SJSA1 (cell line): ENCODE results near the gene CHRD. TPM values are rescaled to one million over a fixed set of nuclear protein-coding genes. Genes with fewer than 3 reads are reported as not detected.

Experiments used
- DNase-seq, 2 experiments: peaks; one replicate each; pipeline ENCODE4 v3.0.0-alpha.2; 2015 to 2020; ENCODE audit warnings: low spot score in 2 of 2, low read depth in 1 of 2
- H3K27ac ChIP-seq: fragments of 250-450 bp; sonication (Bioruptor Pico); 2 replicates; pipeline ENCODE4 v1.5.1; 2020; ENCODE audit warnings: mild to moderate bottlenecking, moderate library complexity
- H3K27me3 ChIP-seq: fragments of 250-450 bp; sonication (Bioruptor Pico); replicated peaks from 2 replicates; pipeline ENCODE4 v1.5.1; 2020; ENCODE audit warnings: mild to moderate bottlenecking, moderate library complexity
- H3K36me3 ChIP-seq: fragments of 250-450 bp; sonication (Bioruptor Pico); 2 replicates; pipeline ENCODE4 v1.5.1; 2020; ENCODE audit warnings: mild to moderate bottlenecking
- H3K4me1 ChIP-seq: fragments of 250-450 bp; sonication (Bioruptor Pico); replicated peaks from 2 replicates; pipeline ENCODE4 v1.6.1; 2021; ENCODE audit warnings: mild to moderate bottlenecking
- H3K4me3 ChIP-seq: fragments of 250-450 bp; sonication (Bioruptor Pico); 2 replicates; pipeline ENCODE4 v1.5.1; 2020; ENCODE audit warnings: mild to moderate bottlenecking
- H3K9me3 ChIP-seq: fragments of 250-450 bp; sonication (Bioruptor Pico); replicated peaks from 2 replicates; pipeline ENCODE4 v1.5.1; 2020; ENCODE audit warnings: mild to moderate bottlenecking
- total RNA-seq: library from RNA; depleted of rRNA; stranded (reverse); fragments of >200 nt; shearing (Covaris generic); gene quantifications from 2 replicates; pipeline ENCODE4 v1.2.3, GENCODE V29; 2014; rRNA removed

The CHRD gene
- total RNA-seq = 0.26 TPM in 1 of 2 replicates, not detected in the other

- Histone ChIP-seq H3K4me1 (peaks cover 6% of the 10 kb centered on the region), H3K4me3 (peak within 1 kb of the TSS; percentile 33), H3K27me3 (peaks cover 6% of the 10 kb centered on the region), H3K27ac (no peak within 1 kb of the TSS), H3K36me3 (no peaks in the 10 kb centered on the region), H3K9me3 (no peaks in the 10 kb centered on the region)
- no peak for DNase-seq
Measured at GRCh38 chr3:184379358-184380184, at the start of gene CHRD. TSS of gene CHRD (plus strand) at chr3:184380054. CDS start at chr3:184380319, 265 bp downstream.

GRCh38 chr3:184332370-184333090 is 47.3 kb upstream of the CHRD start:
- peak; percentile 54 to 72 for DNase-seq
- Histone ChIP-seq H3K4me3 (no peak overlapping the region), H3K9me3 (no peaks in the 10 kb centered on the region), H3K4me1 (peaks cover 64% of the 10 kb centered on the region), H3K27me3 (no peaks in the 10 kb centered on the region), H3K27ac (peak overlapping the region; percentile 81), H3K36me3 (peaks cover 83% of the 10 kb centered on the region)

DNA sequence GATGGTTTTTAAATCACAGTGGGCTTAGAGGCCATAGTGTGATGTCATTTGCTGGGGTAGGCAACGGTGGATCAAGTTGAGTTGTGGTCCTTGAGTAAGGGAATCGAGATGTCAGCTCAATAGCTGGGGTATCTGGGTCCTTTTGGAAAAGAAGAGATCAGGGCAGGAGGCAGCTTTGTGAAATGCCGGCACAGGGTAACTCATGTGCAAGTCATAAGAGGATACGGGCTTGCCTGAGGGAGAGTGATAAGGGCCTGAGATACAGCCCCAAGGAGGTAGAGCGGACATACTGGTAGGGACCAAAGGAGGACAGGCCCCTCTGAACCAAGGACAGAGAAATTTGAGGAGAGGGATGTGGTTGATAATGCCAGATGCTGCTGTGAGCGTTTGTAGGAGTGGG is 46.7 kb upstream of the CHRD start:
- Histone ChIP-seq H3K27ac (peak overlapping the region; percentile 81), H3K4me1 (peaks cover 64% of the 10 kb centered on the region), H3K36me3 (peaks cover 77% of the 10 kb centered on the region), H3K4me3 (no peak overlapping the region), H3K27me3 (no peaks in the 10 kb centered on the region), H3K9me3 (no peaks in the 10 kb centered on the region)
- DNase-seq = no peak

- Histone ChIP-seq H3K27me3 (no peaks in the 10 kb centered on the region), H3K4me1 (peaks cover 64% of the 10 kb centered on the region), H3K4me3 (no peak overlapping the region), H3K36me3 (peaks cover 72% of the 10 kb centered on the region), H3K9me3 (no peaks in the 10 kb centered on the region), H3K27ac (peak overlapping the region; percentile 81)
- DNase-seq = no peak
Measured at GRCh38 chr3:184333700-184334099, 46.2 kb upstream of the CHRD start.

- peak; percentile 54 to 83 for DNase-seq
- Histone ChIP-seq H3K27me3 (no peaks in the 10 kb centered on the region), H3K27ac (peak overlapping the region; percentile 81), H3K4me3 (no peak overlapping the region), H3K4me1 (peaks cover 68% of the 10 kb centered on the region), H3K9me3 (no peaks in the 10 kb centered on the region), H3K36me3 (peaks cover 63% of the 10 kb centered on the region)
Measured at GRCh38 chr3:184334470-184335158, 45.2 kb upstream of the CHRD start.

GRCh38 chr3:184335291-184335660 is 44.6 kb upstream of the CHRD start:
- peak overlapping the region; percentile 78 for H3K27ac ChIP-seq
- no peak for DNase-seq
- H3K36me3 ChIP-seq = peaks cover 56% of the 10 kb centered on the region
- peak overlapping the region; percentile 54 for H3K4me3 ChIP-seq
- H3K4me1 ChIP-seq = peaks cover 75% of the 10 kb centered on the region
- no peaks in the 10 kb centered on the region for H3K9me3 ChIP-seq
- H3K27me3 ChIP-seq = no peaks in the 10 kb centered on the region

GRCh38 chr3:184335661-184336546 is 44.0 kb upstream of the CHRD start:
- H3K4me3 ChIP-seq = peak overlapping the region; percentile 54
- H3K27ac ChIP-seq = peak overlapping the region; percentile 78
- H3K36me3 ChIP-seq = peaks cover 50% of the 10 kb centered on the region
- no peaks in the 10 kb centered on the region for H3K9me3 ChIP-seq
- no peaks in the 10 kb centered on the region for H3K27me3 ChIP-seq
- peaks cover 78% of the 10 kb centered on the region for H3K4me1 ChIP-seq
- DNase-seq = peak; percentile 77 to 81

DNA sequence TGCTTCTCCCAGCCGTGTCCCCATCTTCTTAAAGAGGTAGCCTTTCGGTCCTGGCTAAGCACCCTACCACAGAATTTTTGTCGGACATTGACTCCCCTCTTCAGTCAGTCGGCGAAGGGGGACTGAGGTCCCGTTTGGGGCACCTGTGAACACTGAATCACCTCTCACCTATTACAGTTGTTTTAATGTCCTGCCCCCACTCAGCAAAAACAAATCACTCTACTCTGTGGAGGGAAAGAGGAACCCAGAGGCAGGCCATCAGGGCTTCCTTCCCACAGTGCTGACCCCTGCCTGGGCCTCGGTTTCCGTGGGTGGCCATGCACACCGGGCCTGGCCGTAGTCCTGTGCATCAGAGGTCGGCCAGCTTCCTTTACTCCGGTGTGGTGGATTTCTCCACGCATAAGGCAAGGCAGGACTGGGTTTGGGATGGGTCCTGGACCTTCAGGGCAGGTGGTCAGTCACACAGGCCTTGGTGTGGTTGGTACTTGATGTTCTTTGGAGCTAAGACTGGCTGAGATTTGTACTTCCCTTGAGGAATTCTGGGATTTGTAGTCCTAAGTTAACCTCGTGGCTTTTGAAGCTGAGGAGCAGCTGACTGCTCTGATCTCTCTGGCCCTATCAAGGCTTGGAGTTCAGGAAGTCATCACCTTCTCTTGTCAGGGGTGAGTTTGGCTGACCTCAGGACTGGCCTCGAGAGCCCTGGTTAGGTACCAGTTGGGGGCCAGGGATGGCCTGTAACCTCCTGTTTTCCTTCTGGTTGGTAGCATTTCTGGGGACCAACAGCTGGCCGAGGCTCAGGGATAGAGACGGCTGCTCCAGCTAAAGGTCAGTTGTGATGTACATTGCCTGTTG is 43.1 kb upstream of the CHRD start:
- H3K27me3 ChIP-seq = no peaks in the 10 kb centered on the region
- peaks cover 73% of the 10 kb centered on the region for H3K4me1 ChIP-seq
- H3K9me3 ChIP-seq = no peaks in the 10 kb centered on the region
- peak overlapping the region; percentile 54 for H3K4me3 ChIP-seq
- peak in 1 of 2 experiments; percentile 26 for DNase-seq
- H3K27ac ChIP-seq = no peak overlapping the region
- peaks cover 41% of the 10 kb centered on the region for H3K36me3 ChIP-seq

GRCh38 chr3:184337399-184337714 is 42.5 kb upstream of the CHRD start, which contains the start of gene FAM131A:
TSS of gene FAM131A (plus strand) at chr3:184337600. CDS start at chr3:184337631, 31 bp downstream.
- Histone ChIP-seq H3K4me3 (peak within 1 kb of the TSS; percentile 54), H3K27ac (no peak within 1 kb of the TSS), H3K27me3 (no peaks in the 10 kb centered on the region), H3K4me1 (peaks cover 67% of the 10 kb centered on the region), H3K9me3 (no peaks in the 10 kb centered on the region), H3K36me3 (peaks cover 35% of the 10 kb centered on the region)
- DNase-seq = no peak

- peaks cover 29% of the 10 kb centered on the region for H3K36me3 ChIP-seq
- H3K27ac ChIP-seq = no peak overlapping the region
- H3K4me3 ChIP-seq = no peak overlapping the region
- peaks cover 61% of the 10 kb centered on the region for H3K4me1 ChIP-seq
- DNase-seq = no peak
- no peaks in the 10 kb centered on the region for H3K9me3 ChIP-seq
- H3K27me3 ChIP-seq = no peaks in the 10 kb centered on the region
Measured at GRCh38 chr3:184337981-184338380, 41.9 kb upstream of the CHRD start.

GRCh38 chr3:184338511-184338945 is 41.3 kb upstream of the CHRD start:
- no peak for DNase-seq
- H3K4me1 ChIP-seq = peaks cover 55% of the 10 kb centered on the region
- no peak overlapping the region for H3K27ac ChIP-seq
- H3K36me3 ChIP-seq = peaks cover 26% of the 10 kb centered on the region
- H3K27me3 ChIP-seq = no peaks in the 10 kb centered on the region
- H3K4me3 ChIP-seq = no peak overlapping the region
- no peaks in the 10 kb centered on the region for H3K9me3 ChIP-seq

DNA sequence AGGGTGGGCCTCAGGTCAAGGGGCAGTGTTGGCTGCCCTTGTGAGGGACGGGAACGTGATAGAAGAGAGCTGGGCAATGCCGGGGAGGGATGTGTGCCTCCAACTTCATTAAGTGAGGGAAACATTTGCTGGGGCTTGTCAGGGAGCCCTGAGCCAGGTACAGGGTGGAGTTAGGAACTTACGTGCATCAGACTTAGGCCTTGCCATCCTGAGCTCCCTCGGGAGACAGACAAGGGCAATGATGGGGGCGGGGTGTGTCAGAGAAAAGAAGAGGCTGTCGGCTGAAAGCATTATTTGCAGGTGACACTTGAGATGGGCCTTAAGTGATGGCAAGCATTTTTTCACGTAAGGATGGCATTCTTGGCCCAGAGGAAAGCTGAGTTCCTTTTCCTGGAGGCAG is 40.9 kb upstream of the CHRD start:
- no peak for DNase-seq
- peaks cover 22% of the 10 kb centered on the region for H3K36me3 ChIP-seq
- H3K27me3 ChIP-seq = no peaks in the 10 kb centered on the region
- no peak overlapping the region for H3K27ac ChIP-seq
- H3K4me1 ChIP-seq = peaks cover 51% of the 10 kb centered on the region
- H3K4me3 ChIP-seq = no peak overlapping the region
- H3K9me3 ChIP-seq = no peaks in the 10 kb centered on the region
